ENCODE measurements around the gene ZDHHC12. TPM values are rescaled to one million over a fixed set of nuclear protein-coding genes. Genes with fewer than 3 reads are reported as not detected.

ZDHHC12 gene
- total RNA-seq, 1 donor from 2014 or later = 40.0 TPM

DNA sequence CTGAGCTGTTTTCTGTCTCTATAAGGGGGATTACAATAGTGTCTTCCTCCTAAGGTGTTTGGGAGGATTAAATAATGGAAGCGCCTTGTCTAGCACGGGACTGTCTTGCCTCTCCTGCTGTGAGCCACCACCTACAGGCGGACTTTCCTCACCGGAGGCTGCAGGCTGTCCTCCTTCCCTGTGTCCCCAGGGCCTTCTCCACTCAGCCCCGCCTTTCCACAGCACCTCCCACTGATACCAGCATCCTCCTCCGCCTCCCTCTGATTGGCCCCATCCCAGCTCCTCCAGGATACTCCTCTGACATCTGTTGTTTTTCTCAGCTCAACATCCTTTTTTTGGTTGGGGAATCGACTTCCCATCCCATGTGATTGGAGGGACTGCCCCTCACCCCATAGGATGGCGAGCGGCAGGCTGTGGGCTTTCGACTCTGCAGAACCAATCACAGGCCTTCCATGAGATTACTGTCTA lies 851 bp upstream of the ZDHHC12 start:
- H3K4me1 Mint-ChIP-seq = peaks cover 28% of the 10 kb centered on the region
- ATAC-seq (ENCODE audit: low read depth) = no peak

DNA sequence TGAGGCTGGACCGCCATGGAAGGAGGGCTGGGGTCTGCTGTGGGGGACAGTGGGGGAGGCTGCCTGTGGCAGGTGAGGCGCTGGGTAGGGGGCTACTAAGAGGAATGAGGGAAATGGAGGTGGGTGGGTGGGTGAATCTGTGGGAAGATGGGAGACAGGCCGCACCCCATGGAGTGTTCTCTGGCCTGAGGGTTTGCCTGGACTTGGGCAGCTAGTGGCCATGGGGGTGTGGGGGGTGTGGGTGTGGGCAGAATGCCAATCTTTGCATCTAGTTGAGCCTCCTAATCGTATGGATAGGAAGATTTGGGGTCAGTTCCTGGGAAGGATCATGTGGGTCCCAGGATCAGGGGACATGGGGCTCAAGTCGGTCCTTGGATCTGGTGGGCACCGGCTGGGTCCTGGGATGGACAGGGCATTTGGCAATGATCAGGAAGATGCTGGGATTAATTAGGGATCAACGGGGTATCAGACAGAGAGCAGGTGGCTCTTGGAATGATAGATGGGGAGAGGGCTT lies 518 bp downstream of the ZDHHC12 start:
- Mint-ChIP-seq H3K36me3 (ENCODE audit: low read depth) (peaks cover 31% of the 10 kb centered on the region), H3K4me3 (peak overlapping the region; percentile 92), H3K27me3 (no peaks in the 10 kb centered on the region), H3K4me1 (peaks cover 28% of the 10 kb centered on the region), H3K27ac (peak overlapping the region; percentile 89), H3K9me3 (no peaks in the 10 kb centered on the region)
- DNase-seq (no peak), ATAC-seq (ENCODE audit: low read depth) (no peak)
- TF ChIP-seq CTCF (IDR thresholded peaks at IDR 0.05) = no peak
- intact Hi-C loops (cut with micrococcal nuclease) = no loop called here
- POLR2A ChIA-PET = interaction anchor here (0.6 to 2.5 kb wide), 25 partner anchors 9 to 1268 kb away, joined by 3 to 21 read pairs (median 4); partner anchors contain the start of genes GLE1, SH3GLB2 and ZER1
- CTCF ChIA-PET = no interaction called here

More for the DNA sequence above, 851 bp upstream of the ZDHHC12 start:
- POLR2A ChIA-PET = interaction anchor here (0.5 to 2.5 kb wide), 40 partner anchors 8 to 449 kb away, joined by 3 to 21 read pairs (median 4); partner anchors contain the start of genes DYNC2I2, ENDOG, GLE1 and GOLGA2
- no peak for TF ChIP-seq CTCF (IDR thresholded peaks at IDR 0.05)
- Mint-ChIP-seq H3K9me3 (no peaks in the 10 kb centered on the region), H3K27ac (peak overlapping the region; percentile 81), H3K36me3 (ENCODE audit: low read depth) (peaks cover 28% of the 10 kb centered on the region), H3K4me3 (peak overlapping the region; percentile 92), H3K27me3 (no peaks in the 10 kb centered on the region)
- DNase-seq = no peak
- CTCF ChIA-PET = interaction anchor here (1.5 kb wide), 1 partner anchor 23 kb away, joined by 5 read pairs; the partner anchor contains the start of gene PKN3
- intact Hi-C loops (cut with micrococcal nuclease) = loop anchor here (1.0 to 2.0 kb wide), 8 partner anchors 22 to 268 kb away; partner anchors contain the start of genes DYNC2I2, ENDOG, ODF2 and PKN3

DNA sequence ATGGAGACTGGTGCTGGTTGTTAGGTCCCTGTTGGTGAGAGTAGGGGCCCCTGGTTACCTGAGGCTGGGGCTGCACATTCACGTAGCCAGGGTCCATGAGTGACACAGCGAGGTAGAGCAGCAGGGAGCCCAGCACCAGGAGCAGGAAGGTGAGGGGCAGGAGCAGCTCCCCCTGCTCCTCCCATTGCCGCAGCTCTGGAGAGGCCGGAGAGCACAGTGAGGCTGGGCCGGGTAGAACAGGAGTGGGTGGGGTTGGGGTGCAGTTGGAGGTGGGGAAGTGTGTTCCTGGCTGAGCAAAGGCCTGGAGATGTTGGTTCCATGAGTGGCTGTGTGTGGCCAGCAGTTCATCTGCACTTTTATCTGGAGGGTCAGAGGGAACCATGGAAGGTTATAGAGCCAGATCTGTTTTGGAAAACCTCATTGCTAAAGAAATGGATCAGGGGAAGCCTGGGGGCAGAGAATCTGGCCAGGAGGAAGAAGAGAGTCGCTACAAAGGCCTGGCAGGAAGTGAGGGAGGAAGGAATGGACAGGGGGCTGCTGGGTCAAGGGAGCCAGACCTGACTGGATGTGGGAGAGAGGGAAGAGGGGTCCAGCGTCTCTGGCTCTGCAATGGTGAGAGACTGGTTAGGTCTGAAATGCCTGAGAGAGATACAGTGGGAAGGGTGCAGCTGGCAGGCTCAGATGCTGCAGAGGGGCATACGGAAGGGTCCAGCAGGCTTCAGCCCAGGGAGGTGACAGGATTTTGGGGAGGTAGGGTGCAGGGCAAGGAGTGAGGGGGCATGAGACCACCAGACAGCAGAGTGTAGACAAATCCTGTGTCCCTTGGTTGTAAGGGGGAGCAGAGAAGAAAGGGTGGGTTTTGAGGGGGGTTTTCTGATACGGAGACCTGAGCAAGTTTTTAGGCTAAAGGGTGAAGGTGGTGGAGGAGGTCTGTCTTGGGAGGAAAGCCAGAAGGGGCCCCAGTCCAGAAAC lies 1.3 kb downstream of the ZDHHC12 start:
- Mint-ChIP-seq H3K9me3 (no peaks in the 10 kb centered on the region), H3K27me3 (no peaks in the 10 kb centered on the region), H3K4me1 (peaks cover 28% of the 10 kb centered on the region), H3K4me3 (peak overlapping the region; percentile 92), H3K27ac (peak overlapping the region; percentile 89), H3K36me3 (ENCODE audit: low read depth) (peaks cover 31% of the 10 kb centered on the region)
- DNase-seq (no peak), ATAC-seq (ENCODE audit: low read depth) (no peak)
- ChIA-PET POLR2A (interaction anchor here (0.6 to 2.5 kb wide), 12 partner anchors 18 to 227 kb away, joined by 3 to 21 read pairs (median 4); no protein-coding TSS in a partner anchor), CTCF (no interaction called here)
- intact Hi-C loops (cut with micrococcal nuclease) = no loop called here
- TF ChIP-seq CTCF (IDR thresholded peaks at IDR 0.05) = no peak

- POLR2A ChIA-PET = interaction anchor here (1.1 kb wide), 1 partner anchor 18 kb away, joined by 4 read pairs; no protein-coding TSS in a partner anchor
- H3K4me3 Mint-ChIP-seq = no peak overlapping the region
- peaks cover 28% of the 10 kb centered on the region for H3K4me1 Mint-ChIP-seq
- H3K27me3 Mint-ChIP-seq = no peaks in the 10 kb centered on the region
- no peak for TF ChIP-seq CTCF (IDR thresholded peaks at IDR 0.05)
- ATAC-seq (ENCODE audit: low read depth) (no peak), DNase-seq (no peak)
- CTCF ChIA-PET = no interaction called here
- peaks cover 31% of the 10 kb centered on the region for H3K36me3 Mint-ChIP-seq (ENCODE audit: low read depth)
- H3K9me3 Mint-ChIP-seq = no peaks in the 10 kb centered on the region
- intact Hi-C loops (cut with micrococcal nuclease) = no loop called here
- H3K27ac Mint-ChIP-seq = peak overlapping the region; percentile 89
These were observed 2.4 kb downstream of the ZDHHC12 start for GRCh38 chr9:128721487-128722010.

All from activated B cell treated with CpG ODN at 0.5 μM for 24 hours (primary cell).